A172 (cell line): ENCODE measurements around the gene RSPRY1. TPM values are rescaled to one million over a fixed set of nuclear protein-coding genes. Genes with fewer than 3 reads are reported as not detected.
"Not testable (repeated sequence)": the region's sequence is repeated elsewhere in the genome, so short reads cannot be mapped to it uniquely, and the experiment has no call there.

Source experiments
- DNase-seq: peaks from one replicate; pipeline ENCODE4 v3.0.0-alpha.2; 2015; ENCODE audit warnings: low spot score
- total RNA-seq: library from RNA; depleted of rRNA; stranded (reverse); fragments of >200 nt; shearing (Covaris generic); gene quantifications from 2 replicates; pipeline ENCODE4 v1.2.3, GENCODE V29; 2014

Gene RSPRY1
- total RNA-seq, 1 experiment from 2014 or later, result 25.8 TPM

GRCh38 chr16:57255686-57256415 is 69.7 kb downstream of the RSPRY1 start:
- no peak for DNase-seq

GRCh38 chr16:57256601-57257395 is 70.7 kb downstream of the RSPRY1 start:
- DNase-seq, result no peak

- no peak for DNase-seq
Observed at GRCh38 chr16:57257455-57258070, 71.4 kb downstream of the RSPRY1 start.

GRCh38 chr16:57258226-57258909 is 72.2 kb downstream of the RSPRY1 start:
- DNase-seq, result no peak

- DNase-seq, result no peak
Observed at GRCh38 chr16:57258910-57259475, 72.9 kb downstream of the RSPRY1 start.

- peak; percentile 79 for DNase-seq
Observed at GRCh38 chr16:57260294-57260929, 74.3 kb downstream of the RSPRY1 start.

- DNase-seq, result no peak
Observed at GRCh38 chr16:57261806-57262205, 75.7 kb downstream of the RSPRY1 start.

- no peak for DNase-seq
Observed at GRCh38 chr16:57262841-57263540, 76.9 kb downstream of the RSPRY1 start.

- no peak for DNase-seq
Observed at GRCh38 chr16:57263541-57264351, 77.6 kb downstream of the RSPRY1 start.

- no peak for DNase-seq
Observed at GRCh38 chr16:57264381-57264780, 78.3 kb downstream of the RSPRY1 start.

GRCh38 chr16:57264950-57265371 is 78.8 kb downstream of the RSPRY1 start:
- DNase-seq, result no peak

GRCh38 chr16:57265850-57266530 is 79.9 kb downstream of the RSPRY1 start:
- DNase-seq, result peak; percentile 54

- no peak for DNase-seq
Observed at GRCh38 chr16:57266531-57267260, 80.6 kb downstream of the RSPRY1 start.

GRCh38 chr16:57267343-57267742 is 81.2 kb downstream of the RSPRY1 start:
- DNase-seq, result not testable (repeated sequence)

- DNase-seq, result peak; percentile 69
Observed at GRCh38 chr16:57268804-57269800, 83.0 kb downstream of the RSPRY1 start.

GRCh38 chr16:57270221-57271062 is 84.3 kb downstream of the RSPRY1 start:
- DNase-seq, result no peak
